NCI-H460 (cell line): ENCODE results near the gene ADCY10. TPM values are rescaled to one million over a fixed set of nuclear protein-coding genes. Genes with fewer than 3 reads are reported as not detected.
"Not testable (repeated sequence)": the region's sequence is repeated elsewhere in the genome, so short reads cannot be mapped to it uniquely, and the experiment has no call there.

ENCODE experiments used
- DNase-seq: peaks from one replicate; pipeline ENCODE4 v3.0.0-alpha.2; 2016; ENCODE audit warnings: low read depth; ENCODE audit errors: extremely low read depth
- total RNA-seq: library from RNA; depleted of rRNA; stranded (reverse); fragments of >200 nt; shearing (Covaris generic); gene quantifications from 2 replicates; pipeline ENCODE4 v1.2.3, GENCODE V29; 2014

ADCY10 gene
- total RNA-seq, 1 experiment from 2014 or later: 0.72 TPM

GRCh38 chr1:167863191-167863920 is 50.6 kb downstream of the ADCY10 start:
- not testable (repeated sequence) for DNase-seq

GRCh38 chr1:167862432-167863076 is 51.4 kb downstream of the ADCY10 start:
- no peak for DNase-seq

GRCh38 chr1:167861664-167862381 is 52.1 kb downstream of the ADCY10 start:
- DNase-seq: no peak

GRCh38 chr1:167860231-167860923 is 53.6 kb downstream of the ADCY10 start:
- DNase-seq: no peak

GRCh38 chr1:167856711-167857418 is 57.1 kb downstream of the ADCY10 start:
- DNase-seq: no peak

GRCh38 chr1:167854184-167854583 is 59.8 kb downstream of the ADCY10 start:
- no peak for DNase-seq

- no peak for DNase-seq
Observed at GRCh38 chr1:167849666-167850065, 64.3 kb downstream of the ADCY10 start.

- no peak for DNase-seq
Observed at GRCh38 chr1:167842872-167843271, 71.1 kb downstream of the ADCY10 start.

- DNase-seq: no peak
Observed at GRCh38 chr1:167841530-167841929, 72.4 kb downstream of the ADCY10 start.

GRCh38 chr1:167839009-167839408 is 74.9 kb downstream of the ADCY10 start:
- DNase-seq: no peak

GRCh38 chr1:167837326-167837725 is 76.6 kb downstream of the ADCY10 start:
- DNase-seq: no peak

- no peak for DNase-seq
Observed at GRCh38 chr1:167836197-167836596, 77.7 kb downstream of the ADCY10 start.

- no peak for DNase-seq
Observed at GRCh38 chr1:167833904-167834303, 80.0 kb downstream of the ADCY10 start.

- DNase-seq: no peak
Observed at GRCh38 chr1:167832693-167833092, 81.2 kb downstream of the ADCY10 start.

GRCh38 chr1:167830668-167831067 is 83.3 kb downstream of the ADCY10 start:
- not testable (repeated sequence) for DNase-seq

GRCh38 chr1:167829868-167830267 is 84.1 kb downstream of the ADCY10 start:
- no peak for DNase-seq

- no peak for DNase-seq
Observed at GRCh38 chr1:167826127-167826526, 87.8 kb downstream of the ADCY10 start.

GRCh38 chr1:167825419-167826079 is 88.4 kb downstream of the ADCY10 start:
- DNase-seq: no peak

GRCh38 chr1:167824163-167824794 is 89.7 kb downstream of the ADCY10 start:
- no peak for DNase-seq
